ENCODE results near the gene KLK14.

Gene KLK14

GRCh38 chr19:51125421-51126075 lies 42.9 kb upstream of the KLK14 start:
- Histone ChIP-seq H3K9ac (ENCODE audit: low read depth, low read length, poor library complexity, severe bottlenecking) (no peak overlapping the region), H3K9me3 (ENCODE audit: insufficient read depth, low read depth, low read length) (no peaks in the 10 kb centered on the region), H3K27me3 (ENCODE audit: insufficient read depth, low read length, poor library complexity, severe bottlenecking) (no peaks in the 10 kb centered on the region), H3K79me2 (ENCODE audit: insufficient read depth, low read length) (no peaks in the 10 kb centered on the region), H3K36me3 (ENCODE audit: insufficient read depth, low read length) (no peaks in the 10 kb centered on the region), H4K20me1 (ENCODE audit: insufficient read depth, low read length, poor library complexity, severe bottlenecking) (no peaks in the 10 kb centered on the region), H3K4me2 (ENCODE audit: low read depth, low read length, poor library complexity, severe bottlenecking) (no peak overlapping the region), H3K4me1 (ENCODE audit: insufficient read depth, low read length, poor library complexity, severe bottlenecking) (no peaks in the 10 kb centered on the region), H2AFZ (ENCODE audit: low read length) (no peak overlapping the region), H3F3A (ENCODE audit: low read depth) (no peaks in the 10 kb centered on the region), H3K9me2 (replicated peaks; ENCODE audit: low read depth, low read length) (no peaks in the 10 kb centered on the region), H3K4me3 (ENCODE audit: low read length, poor library complexity, severe bottlenecking) (no peak overlapping the region)
- TF ChIP-seq CTCF (conservative IDR thresholded peaks at IDR 0.05; ENCODE audit: low read length), result no peak
- TF ChIP-seq EZH2phosphoT487 (IDR thresholded peaks at IDR 0.05; ENCODE audit: borderline replicate concordance), result no peak

- Histone ChIP-seq H3K9me2 (replicated peaks; ENCODE audit: low read depth, low read length) (no peaks in the 10 kb centered on the region), H3K4me2 (ENCODE audit: low read depth, low read length, poor library complexity, severe bottlenecking) (no peak within 1 kb of the TSS), H3K9me3 (ENCODE audit: insufficient read depth, low read depth, low read length) (no peaks in the 10 kb centered on the region), H3F3A (ENCODE audit: low read depth) (no peaks in the 10 kb centered on the region), H3K79me2 (ENCODE audit: insufficient read depth, low read length) (no peaks in the 10 kb centered on the region), H4K20me1 (ENCODE audit: insufficient read depth, low read length, poor library complexity, severe bottlenecking) (no peaks in the 10 kb centered on the region), H3K9ac (ENCODE audit: low read depth, low read length, poor library complexity, severe bottlenecking) (no peak within 1 kb of the TSS), H3K4me1 (ENCODE audit: insufficient read depth, low read length, poor library complexity, severe bottlenecking) (no peaks in the 10 kb centered on the region), H3K4me3 (ENCODE audit: low read length, poor library complexity, severe bottlenecking) (no peak within 1 kb of the TSS), H3K27me3 (ENCODE audit: insufficient read depth, low read length, poor library complexity, severe bottlenecking) (no peaks in the 10 kb centered on the region), H2AFZ (ENCODE audit: low read length) (no peak within 1 kb of the TSS; the same call in 1 of the 2 replicates), H3K36me3 (ENCODE audit: insufficient read depth, low read length) (no peaks in the 10 kb centered on the region)
- TF ChIP-seq CTCF (conservative IDR thresholded peaks at IDR 0.05; ENCODE audit: low read length) (no peak), EZH2phosphoT487 (IDR thresholded peaks at IDR 0.05; ENCODE audit: borderline replicate concordance) (no peak)
Measured at GRCh38 chr19:51124729-51125128, 42.0 kb upstream of the KLK14 start, which contains the start of gene SIGLEC9. SIGLEC9 (plus strand) TSS chr19:51124906; CDS start chr19:51124975, 69 bp downstream.

- no peaks in the 10 kb centered on the region for H3K9me3 ChIP-seq (ENCODE audit: insufficient read depth, low read depth, low read length)
- no peak overlapping the region for H3K9ac ChIP-seq (ENCODE audit: low read depth, low read length, poor library complexity, severe bottlenecking)
- no peaks in the 10 kb centered on the region for H3K79me2 ChIP-seq (ENCODE audit: insufficient read depth, low read length)
- H3F3A ChIP-seq (ENCODE audit: low read depth), result no peaks in the 10 kb centered on the region
- H3K4me1 ChIP-seq (ENCODE audit: insufficient read depth, low read length, poor library complexity, severe bottlenecking), result no peaks in the 10 kb centered on the region
- no peak overlapping the region for H3K4me2 ChIP-seq (ENCODE audit: low read depth, low read length, poor library complexity, severe bottlenecking)
- no peak overlapping the region; the same call in 1 of the 2 replicates for H2AFZ ChIP-seq (ENCODE audit: low read length)
- no peaks in the 10 kb centered on the region for H3K27me3 ChIP-seq (ENCODE audit: insufficient read depth, low read length, poor library complexity, severe bottlenecking)
- H3K4me3 ChIP-seq (ENCODE audit: low read length, poor library complexity, severe bottlenecking), result no peak overlapping the region
- no peaks in the 10 kb centered on the region for H3K36me3 ChIP-seq (ENCODE audit: insufficient read depth, low read length)
- H4K20me1 ChIP-seq (ENCODE audit: insufficient read depth, low read length, poor library complexity, severe bottlenecking), result no peaks in the 10 kb centered on the region
- no peaks in the 10 kb centered on the region for H3K9me2 ChIP-seq (replicated peaks; ENCODE audit: low read depth, low read length)
- TF ChIP-seq EZH2phosphoT487 (IDR thresholded peaks at IDR 0.05; ENCODE audit: borderline replicate concordance) (no peak), CTCF (conservative IDR thresholded peaks at IDR 0.05; ENCODE audit: low read length) (no peak)
Measured at GRCh38 chr19:51124216-51124615, 41.5 kb upstream of the KLK14 start.

All from Loucy (cell line).